DLD1 (cell line): ENCODE results near the gene CACHD1.

Experiments used
- in situ Hi-C: cut with HindIII; loops from 2 replicates; pipeline ENCODE4 v1.10.0; 2017; ENCODE audit warnings: low sequenced_read_pairs

The CACHD1 gene

GRCh38 chr1:64472040-64472376 is 2.1 kb downstream of the CACHD1 start:
- in situ Hi-C loops: loop anchor here (10.0 kb wide), 1 partner anchor 63 kb away; no protein-coding TSS in a partner anchor

GRCh38 chr1:64472805-64473204 is 2.9 kb downstream of the CACHD1 start:
- in situ Hi-C loops: loop anchor here (10.0 kb wide), 1 partner anchor 62 kb away; no protein-coding TSS in a partner anchor

DNA sequence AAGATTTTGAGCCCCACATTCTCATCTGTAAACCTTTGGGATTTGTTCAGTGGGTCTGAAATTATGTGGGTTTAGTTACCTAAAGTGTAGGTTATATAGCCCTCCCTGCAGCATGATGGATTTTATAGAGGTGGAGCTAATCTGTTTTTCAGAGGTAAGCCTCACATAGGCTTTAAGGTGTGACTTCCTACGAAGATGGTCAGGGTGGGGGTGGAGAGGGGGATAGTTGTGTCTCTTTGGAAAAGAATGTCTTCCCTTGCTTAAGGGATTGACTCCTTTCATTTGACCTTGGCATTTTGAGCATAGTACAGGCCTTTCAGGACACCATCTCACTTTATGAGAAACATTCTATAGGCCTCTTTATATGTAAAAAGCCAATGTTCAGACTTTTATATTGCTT is 3.4 kb downstream of the CACHD1 start:
- in situ Hi-C loops: loop anchor here (10.0 kb wide), 1 partner anchor 61 kb away; no protein-coding TSS in a partner anchor

DNA sequence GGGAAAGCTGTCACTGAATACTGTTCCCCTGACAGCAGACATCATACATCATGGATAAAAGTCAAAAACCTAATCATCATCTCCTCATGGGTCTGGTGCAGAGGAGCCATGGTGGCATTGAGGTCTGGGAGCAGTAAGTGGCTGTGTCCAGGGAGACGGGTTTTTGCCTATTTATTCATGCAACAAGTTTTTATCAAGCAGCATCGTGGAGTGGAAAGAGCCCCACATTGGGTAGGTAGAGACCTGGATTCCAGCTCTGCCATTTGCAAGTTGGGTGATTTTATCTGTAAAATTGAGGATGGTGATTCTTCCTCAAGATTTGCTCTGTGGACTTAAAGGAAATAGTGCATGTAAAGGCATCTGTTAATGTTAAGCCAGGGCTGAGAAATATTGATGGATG is 4.2 kb downstream of the CACHD1 start:
- in situ Hi-C loops: loop anchor here (10.0 kb wide), 1 partner anchor 61 kb away; no protein-coding TSS in a partner anchor

DNA sequence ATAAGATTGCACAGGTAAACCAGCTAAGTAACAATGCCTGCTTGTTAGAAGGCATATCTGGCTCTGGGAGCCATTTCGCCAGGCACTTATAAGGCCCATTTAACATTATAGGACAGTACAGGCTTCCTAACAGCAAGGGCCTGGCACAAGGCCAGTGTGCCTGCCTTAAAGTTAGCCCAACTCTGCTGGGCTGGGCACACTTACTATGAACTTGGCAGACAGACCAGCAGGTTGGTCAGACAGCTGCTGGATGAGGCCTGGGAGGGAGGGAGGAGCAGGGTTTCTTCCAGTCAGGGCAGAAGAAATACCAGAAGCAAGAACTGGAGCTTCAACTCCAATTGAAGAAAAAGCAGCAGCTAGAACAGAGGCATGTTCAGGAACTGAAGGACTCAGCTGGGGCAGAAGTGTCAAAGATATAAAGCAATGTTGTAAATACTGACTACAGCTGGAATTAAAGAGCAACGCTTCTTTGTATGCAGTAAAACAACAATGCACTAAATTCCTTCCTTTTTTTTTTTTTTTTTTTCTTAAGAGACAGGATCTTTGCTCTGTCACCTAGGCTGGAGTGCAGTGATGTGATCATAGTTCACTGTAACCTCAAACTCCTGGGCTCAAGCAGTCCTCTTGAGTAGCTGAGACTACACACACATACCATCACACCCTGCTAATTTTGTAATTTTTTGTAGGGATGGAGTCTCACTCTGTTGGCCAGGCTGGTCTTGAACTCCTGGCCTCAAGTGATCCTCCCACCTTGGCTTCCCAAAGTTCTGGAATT is 4.9 kb downstream of the CACHD1 start:
- in situ Hi-C loops: loop anchor here (10.0 kb wide), 1 partner anchor 60 kb away; no protein-coding TSS in a partner anchor

- in situ Hi-C loops: loop anchor here (10.0 kb wide), 1 partner anchor 58 kb away; no protein-coding TSS in a partner anchor
Observed at GRCh38 chr1:64476251-64476952, 6.5 kb downstream of the CACHD1 start.

DNA sequence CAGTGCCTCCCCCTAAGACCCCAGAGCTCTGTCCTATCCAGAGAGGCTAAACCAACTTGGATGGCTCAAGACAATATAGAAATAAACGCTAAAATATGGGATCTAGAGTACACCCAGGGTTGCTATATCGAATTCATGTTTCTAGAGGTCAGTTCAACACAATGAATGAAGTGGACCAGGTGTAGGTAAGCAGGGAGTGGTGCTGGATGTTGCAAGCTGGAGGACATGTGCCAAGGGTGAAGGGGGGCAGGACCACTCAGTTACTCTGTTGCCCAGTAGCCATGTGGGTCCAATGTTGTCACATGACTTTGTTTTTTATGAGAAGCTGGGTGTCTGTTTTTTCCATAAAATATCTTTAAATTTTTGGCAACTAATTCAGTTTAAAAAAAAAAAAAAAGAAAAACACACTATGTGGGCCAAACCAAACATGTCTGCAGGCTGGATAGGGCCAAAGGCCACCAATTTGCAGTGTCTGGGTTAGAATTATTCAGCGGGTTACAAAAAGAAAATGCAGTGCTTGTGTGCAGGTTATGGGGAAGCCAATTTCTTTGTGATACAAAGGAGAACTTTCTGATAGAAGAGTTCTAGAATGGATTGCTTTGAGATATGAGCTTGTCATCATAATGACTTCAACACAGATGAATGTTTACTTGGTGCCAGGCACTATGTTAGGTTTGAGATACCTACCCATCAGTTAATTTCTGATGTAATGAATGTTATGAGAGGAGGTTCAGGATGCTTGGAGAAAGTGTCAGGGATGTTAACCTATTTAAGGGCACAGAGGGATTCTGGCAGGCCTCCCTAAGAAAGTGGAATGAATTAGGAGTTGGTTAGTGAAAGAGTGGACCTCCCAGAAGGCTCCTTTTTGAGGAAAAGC is 8.9 kb downstream of the CACHD1 start:
- in situ Hi-C loops: loop anchor here (10.0 kb wide), 1 partner anchor 56 kb away; no protein-coding TSS in a partner anchor

DNA sequence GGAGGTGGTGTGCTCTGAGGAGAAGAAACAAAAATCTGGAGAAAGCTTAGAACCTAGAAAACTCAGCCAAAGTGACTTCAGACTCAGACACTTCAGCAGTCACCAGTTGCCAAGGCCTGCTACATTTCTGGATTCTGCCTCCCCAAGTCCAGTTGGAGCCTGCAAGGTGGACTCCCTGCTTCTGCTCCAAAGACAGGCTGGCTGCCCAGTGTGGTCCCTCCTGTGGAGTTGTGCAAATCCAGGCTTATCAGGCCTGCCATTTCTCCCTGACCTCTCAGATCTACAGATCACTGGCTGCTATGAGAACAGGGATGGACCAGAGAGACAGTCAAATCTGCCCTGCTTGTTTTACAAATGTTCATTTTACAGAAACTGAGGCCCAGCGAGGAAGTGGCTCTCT is 9.9 kb downstream of the CACHD1 start:
- in situ Hi-C loops: loop anchor here (10.0 kb wide), 1 partner anchor 55 kb away; no protein-coding TSS in a partner anchor

GRCh38 chr1:64480999-64481772 is 11.3 kb downstream of the CACHD1 start:
- in situ Hi-C loops: no loop called here

DNA sequence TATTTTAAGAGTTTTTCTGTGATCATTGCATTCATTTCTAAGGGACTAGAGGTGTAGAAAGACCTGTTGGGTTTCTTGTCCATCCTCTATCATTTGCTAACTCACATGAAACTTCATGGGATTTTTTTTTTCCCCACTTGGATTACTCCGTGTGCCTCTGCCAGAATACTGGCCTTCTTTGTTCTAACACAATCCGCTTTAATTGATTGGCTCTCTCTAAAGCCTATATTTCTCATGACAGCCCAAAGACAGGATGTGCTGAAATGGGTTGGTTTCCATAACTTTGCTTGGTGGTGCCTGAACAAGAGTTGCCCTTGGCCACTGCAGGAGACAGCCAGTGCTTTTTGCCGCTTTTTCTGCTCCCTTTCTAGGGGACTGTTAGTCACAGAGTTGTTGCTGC is 12.2 kb downstream of the CACHD1 start:
- in situ Hi-C loops: no loop called here

GRCh38 chr1:64482720-64483119 is 12.8 kb downstream of the CACHD1 start:
- in situ Hi-C loops: no loop called here

- in situ Hi-C loops: no loop called here
Observed at GRCh38 chr1:64483731-64484414, 13.9 kb downstream of the CACHD1 start.

- in situ Hi-C loops: no loop called here
Observed at GRCh38 chr1:64484651-64485050, 14.7 kb downstream of the CACHD1 start.

DNA sequence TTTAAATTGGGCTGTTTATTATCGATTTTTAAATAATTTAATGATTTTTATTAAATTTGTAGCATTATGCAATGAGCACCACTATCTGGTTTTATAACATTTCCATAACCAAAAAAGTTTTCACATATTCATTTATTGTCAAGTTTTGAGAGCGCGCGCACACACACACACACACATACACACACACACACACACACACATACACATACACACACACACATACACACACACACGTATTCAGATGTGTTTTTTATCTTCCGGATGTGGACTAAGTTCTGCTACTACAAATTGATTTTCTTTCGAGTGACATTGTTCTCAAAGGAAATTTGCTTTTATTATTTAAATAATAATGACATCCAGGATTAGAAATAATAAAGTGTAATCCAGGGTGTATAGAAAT is 16.3 kb downstream of the CACHD1 start:
- in situ Hi-C loops: no loop called here

- in situ Hi-C loops: no loop called here
Observed at GRCh38 chr1:64487061-64487460, 17.1 kb downstream of the CACHD1 start.

GRCh38 chr1:64488862-64489261 is 18.9 kb downstream of the CACHD1 start:
- in situ Hi-C loops: no loop called here

DNA sequence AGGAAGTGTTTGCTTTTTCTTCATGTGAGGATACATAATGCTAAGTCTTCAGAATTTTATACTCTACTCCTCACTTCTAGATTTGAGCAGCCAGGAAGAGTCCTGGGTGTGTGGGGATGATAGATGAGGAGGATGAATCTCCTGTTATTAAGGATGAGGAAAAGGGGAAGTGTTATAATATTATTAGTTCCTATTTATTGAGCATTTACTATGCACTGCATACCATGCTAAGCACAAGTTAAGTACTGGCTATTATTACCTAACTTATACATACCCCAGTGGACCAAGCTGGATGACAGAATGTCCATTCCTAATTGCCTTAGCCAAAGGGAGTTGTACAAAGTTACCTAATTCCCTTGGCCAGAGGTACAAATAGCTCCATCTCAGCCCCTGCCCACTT is 19.8 kb downstream of the CACHD1 start:
- in situ Hi-C loops: no loop called here

DNA sequence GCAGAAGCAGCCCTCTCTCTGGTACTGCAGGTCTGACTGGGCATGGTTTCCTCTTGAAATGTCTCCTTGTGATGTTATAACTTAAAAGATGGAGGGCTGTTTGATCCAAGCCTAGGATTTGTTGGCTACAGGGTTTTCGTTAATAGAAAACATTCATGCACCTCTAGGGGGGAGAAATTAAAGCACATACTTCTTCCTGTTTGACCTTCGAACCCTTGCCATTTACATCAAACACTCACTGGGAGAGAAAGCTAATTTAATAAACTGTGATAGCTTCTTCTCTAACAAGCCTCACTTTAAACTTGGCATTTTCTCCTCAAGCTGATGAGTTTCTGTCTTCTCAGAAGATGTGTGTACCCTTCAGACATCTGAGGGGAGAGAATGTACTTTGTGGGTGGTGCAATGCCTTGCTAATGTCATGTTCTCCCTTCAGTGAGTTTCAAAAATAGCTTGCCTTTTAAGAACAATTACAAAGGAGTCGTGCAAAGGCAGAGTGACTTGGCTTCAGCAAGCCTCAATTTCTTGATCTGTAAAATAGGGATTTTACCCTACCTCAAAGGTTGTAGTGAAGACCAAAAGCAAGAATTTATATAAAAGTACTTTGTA is 20.4 kb downstream of the CACHD1 start:
- in situ Hi-C loops: no loop called here

- in situ Hi-C loops: no loop called here
Observed at GRCh38 chr1:64492424-64492823, 22.5 kb downstream of the CACHD1 start.
